DND-41 (cell line): Measurements from ENCODE around the gene ASH1L.

Source experiments
- ATAC-seq: fragments of 200-7000 bp; cut with Tn5 transposase; 3 replicates; pipeline ENCODE4 v1.9.1; 2021; ENCODE audit warnings: low read depth; ENCODE audit not compliant: insufficient read depth
- DNase-seq: peaks from one replicate; pipeline ENCODE4 v3.0.0-alpha.2; 2020
- H2AFZ ChIP-seq: 2 replicates; pipeline ENCODE4 v1.6.0; 2012; ENCODE audit warnings: low read depth, low read length
- H3K27ac ChIP-seq: 2 replicates; pipeline ENCODE4 v1.5.1; 2012; ENCODE audit warnings: low read length, inconsistent platforms
- H3K27me3 ChIP-seq: fragments of 200-600 bp; sonication (generic); 2 replicates; pipeline ENCODE4 v1.6.0; 2012; ENCODE audit warnings: low read length, mild to moderate bottlenecking, inconsistent platforms; ENCODE audit not compliant: insufficient read depth, poor library complexity
- H3K36me3 ChIP-seq: 2 replicates; pipeline ENCODE4 v1.5.1; 2012; ENCODE audit warnings: low read length, inconsistent platforms; ENCODE audit not compliant: insufficient read depth
- H3K4me1 ChIP-seq: 2 replicates; pipeline ENCODE4 v1.5.1; 2012; ENCODE audit warnings: mild to moderate bottlenecking, low read length; ENCODE audit not compliant: insufficient read depth
- H3K4me2 ChIP-seq: 2 replicates; pipeline ENCODE4 v1.6.0; 2012; ENCODE audit warnings: mild to moderate bottlenecking, moderate library complexity, low read length, inconsistent platforms; ENCODE audit not compliant: insufficient read depth
- H3K4me3 ChIP-seq, 2 experiments: fragments of 200-600 bp in 1 of 2; shearing (Covaris generic) in 1 of 2; 2 replicates each; pipeline ENCODE4 v1.5.1; 2012 to 2016; ENCODE audit warnings: inconsistent platforms in 2 of 2, low read length in 2 of 2, mild to moderate bottlenecking in 2 of 2, low read depth in 1 of 2, moderate library complexity in 1 of 2
- H3K79me2 ChIP-seq: 2 replicates; pipeline ENCODE4 v1.6.0; 2012; ENCODE audit warnings: low read length, inconsistent platforms; ENCODE audit not compliant: insufficient read depth
- H3K9ac ChIP-seq: 2 replicates; pipeline ENCODE4 v1.6.0; 2012; ENCODE audit warnings: low read depth, mild to moderate bottlenecking, inconsistent platforms, low read length, moderate library complexity
- H3K9me3 ChIP-seq: 2 replicates; pipeline ENCODE4 v1.5.1; 2012; ENCODE audit warnings: low read length, moderate library complexity, mild to moderate bottlenecking, inconsistent platforms; ENCODE audit not compliant: insufficient read depth, severe bottlenecking
- H4K20me1 ChIP-seq: 2 replicates; pipeline ENCODE4 v1.6.0; 2012; ENCODE audit warnings: low read length; ENCODE audit not compliant: insufficient read depth
- EZH2 ChIP-seq: IDR thresholded peaks from 3 replicates; pipeline ENCODE4 v1.6.1; 2012; ENCODE audit warnings: borderline replicate concordance, low read depth, mild to moderate bottlenecking, moderate library complexity, low read length, inconsistent platforms; ENCODE audit not compliant: severe bottlenecking
- TF ChIP-seq, protein P1 (sequence below): IDR thresholded peaks from 2 replicates; pipeline ENCODE4 v1.5.1; 2012; ENCODE audit warnings: borderline replicate concordance, low read length, moderate library complexity, mild to moderate bottlenecking; ENCODE audit not compliant: poor library complexity, severe bottlenecking; ENCODE audit errors: extremely low read depth

ASH1L gene

DNA sequence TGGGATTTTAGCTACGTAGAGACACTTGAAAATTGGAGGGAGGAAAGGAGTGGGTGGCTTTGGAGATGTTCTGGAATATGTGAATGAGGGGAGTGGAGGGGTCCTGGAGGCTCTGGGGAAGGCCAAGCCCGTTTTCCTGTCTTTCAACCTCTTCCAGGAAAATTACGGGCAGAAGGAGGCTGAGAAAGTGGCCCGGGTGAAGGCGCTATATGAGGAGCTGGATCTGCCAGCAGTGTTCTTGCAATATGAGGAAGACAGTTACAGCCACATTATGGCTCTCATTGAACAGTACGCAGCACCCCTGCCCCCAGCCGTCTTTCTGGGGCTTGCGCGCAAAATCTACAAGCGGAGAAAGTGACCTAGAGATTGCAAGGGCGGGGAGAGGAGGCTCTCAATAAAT, 242.4 kb downstream of the ASH1L start:
- peaks cover 15% of the 10 kb centered on the region for H3K79me2 ChIP-seq
- no peak for DNase-seq
- no peak overlapping the region for H3K4me3 ChIP-seq
- no peak overlapping the region for H3K4me2 ChIP-seq
- no peak for ATAC-seq
- TF ChIP-seq, protein P1, sequence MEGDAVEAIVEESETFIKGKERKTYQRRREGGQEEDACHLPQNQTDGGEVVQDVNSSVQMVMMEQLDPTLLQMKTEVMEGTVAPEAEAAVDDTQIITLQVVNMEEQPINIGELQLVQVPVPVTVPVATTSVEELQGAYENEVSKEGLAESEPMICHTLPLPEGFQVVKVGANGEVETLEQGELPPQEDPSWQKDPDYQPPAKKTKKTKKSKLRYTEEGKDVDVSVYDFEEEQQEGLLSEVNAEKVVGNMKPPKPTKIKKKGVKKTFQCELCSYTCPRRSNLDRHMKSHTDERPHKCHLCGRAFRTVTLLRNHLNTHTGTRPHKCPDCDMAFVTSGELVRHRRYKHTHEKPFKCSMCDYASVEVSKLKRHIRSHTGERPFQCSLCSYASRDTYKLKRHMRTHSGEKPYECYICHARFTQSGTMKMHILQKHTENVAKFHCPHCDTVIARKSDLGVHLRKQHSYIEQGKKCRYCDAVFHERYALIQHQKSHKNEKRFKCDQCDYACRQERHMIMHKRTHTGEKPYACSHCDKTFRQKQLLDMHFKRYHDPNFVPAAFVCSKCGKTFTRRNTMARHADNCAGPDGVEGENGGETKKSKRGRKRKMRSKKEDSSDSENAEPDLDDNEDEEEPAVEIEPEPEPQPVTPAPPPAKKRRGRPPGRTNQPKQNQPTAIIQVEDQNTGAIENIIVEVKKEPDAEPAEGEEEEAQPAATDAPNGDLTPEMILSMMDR = no peak
- H3K9me3 ChIP-seq = no peaks in the 10 kb centered on the region
- H4K20me1 ChIP-seq = peaks cover 13% of the 10 kb centered on the region; the same call in 1 of the 2 replicates
- H3K27ac ChIP-seq = no peak overlapping the region
- H3K27me3 ChIP-seq = no peaks in the 10 kb centered on the region
- peaks cover 23% of the 10 kb centered on the region for H3K4me1 ChIP-seq
- H3K9ac ChIP-seq = no peak overlapping the region
- peaks cover 41% of the 10 kb centered on the region for H3K36me3 ChIP-seq
- no peak overlapping the region for H2AFZ ChIP-seq

DNA sequence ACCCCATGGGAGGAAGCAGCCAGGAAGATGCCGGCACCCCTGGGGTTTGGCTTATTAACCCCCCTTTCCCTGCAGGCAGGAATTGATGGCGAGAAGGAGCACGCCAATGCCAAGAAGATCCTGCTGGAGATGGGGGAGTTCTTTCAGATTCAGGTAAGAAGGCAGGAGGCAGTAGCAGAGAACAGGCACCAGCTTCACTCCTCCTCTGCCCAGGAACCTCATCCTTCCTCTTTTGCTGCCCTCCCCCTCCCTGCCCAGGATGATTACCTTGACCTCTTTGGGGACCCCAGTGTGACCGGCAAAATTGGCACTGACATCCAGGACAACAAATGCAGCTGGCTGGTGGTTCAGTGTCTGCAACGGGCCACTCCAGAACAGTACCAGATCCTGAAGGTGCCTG, 243.1 kb downstream of the ASH1L start:
- Histone ChIP-seq H3K9ac (no peak overlapping the region), H3K4me2 (no peak overlapping the region)
- ATAC-seq = no peak

GRCh38 chr1:155318082-155318481, 244.5 kb downstream of the ASH1L start:
- peaks cover 19% of the 10 kb centered on the region for H3K79me2 ChIP-seq
- no peak overlapping the region for H2AFZ ChIP-seq
- H3K9me3 ChIP-seq = no peaks in the 10 kb centered on the region
- H3K4me2 ChIP-seq = no peak overlapping the region
- H3K9ac ChIP-seq = no peak overlapping the region
- peaks cover 62% of the 10 kb centered on the region for H3K36me3 ChIP-seq
- no peak overlapping the region for H3K4me3 ChIP-seq
- DNase-seq (no peak), ATAC-seq (no peak)
- no peak overlapping the region for H3K27ac ChIP-seq
- TF ChIP-seq, protein P1 = no peak
- no peak for TF ChIP-seq EZH2
- H3K4me1 ChIP-seq = peaks cover 19% of the 10 kb centered on the region
- peaks cover 18% of the 10 kb centered on the region; the same call in 1 of the 2 replicates for H4K20me1 ChIP-seq
- H3K27me3 ChIP-seq = no peaks in the 10 kb centered on the region

More for the DNA sequence above, 243.1 kb downstream of the ASH1L start:
- Histone ChIP-seq H3K27me3 (no peaks in the 10 kb centered on the region), H2AFZ (no peak overlapping the region), H4K20me1 (peaks cover 13% of the 10 kb centered on the region; the same call in 1 of the 2 replicates), H3K4me1 (peaks cover 16% of the 10 kb centered on the region), H3K36me3 (peaks cover 48% of the 10 kb centered on the region), H3K4me3 (no peak overlapping the region), H3K27ac (no peak overlapping the region), H3K9me3 (no peaks in the 10 kb centered on the region), H3K79me2 (peaks cover 13% of the 10 kb centered on the region)
- no peak for DNase-seq
- TF ChIP-seq, protein P1 = no peak
- no peak for TF ChIP-seq EZH2

DNA sequence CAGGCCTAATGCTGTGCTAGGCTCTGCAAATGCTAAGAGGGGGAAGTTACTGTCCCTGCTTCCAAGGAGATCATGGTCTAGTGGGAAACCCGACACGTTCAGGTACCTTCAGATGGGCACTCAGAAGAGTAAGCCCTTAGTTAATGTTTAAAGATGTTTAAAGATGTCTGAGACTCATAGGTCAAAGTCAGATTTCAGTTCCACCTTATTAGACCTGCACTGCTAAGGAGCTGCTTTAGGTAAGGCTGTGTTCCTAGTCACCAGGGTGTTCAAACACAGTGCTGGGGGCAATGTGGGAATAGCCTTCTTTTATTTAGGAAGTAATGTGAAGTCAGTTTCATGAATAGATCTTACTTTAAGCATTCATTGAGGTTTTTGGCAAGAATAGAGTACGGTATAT, 245.7 kb downstream of the ASH1L start:
- Histone ChIP-seq H2AFZ (no peak overlapping the region), H3K27me3 (no peaks in the 10 kb centered on the region), H3K4me2 (no peak overlapping the region), H3K27ac (no peak overlapping the region), H3K4me1 (peaks cover 19% of the 10 kb centered on the region), H3K4me3 (no peak overlapping the region), H3K36me3 (peaks cover 74% of the 10 kb centered on the region), H3K9ac (no peak overlapping the region), H3K9me3 (no peaks in the 10 kb centered on the region), H3K79me2 (peaks cover 25% of the 10 kb centered on the region), H4K20me1 (peaks cover 22% of the 10 kb centered on the region; the same call in 1 of the 2 replicates)
- no peak for TF ChIP-seq EZH2
- TF ChIP-seq, protein P1 = no peak
- no peak for ATAC-seq
- no peak for DNase-seq
